CD4-positive, alpha-beta memory T cell (primary cell): ENCODE measurements around the gene ZNF726. TPM values are rescaled to one million over a fixed set of nuclear protein-coding genes. Genes with fewer than 3 reads are reported as not detected.

ENCODE experiments used
- CTCF ChIA-PET: fragments of 350-600 bp; sonication (Branson Sonifier 250); formaldehyde crosslinking; loops from one replicate; lab custom pipeline; 2021; ENCODE audit warnings: inconsistent platforms; ENCODE audit not compliant: partially characterized antibody; lab: Charles Lee
- POLR2A ChIA-PET: fragments of 350-600 bp; sonication (Branson Sonifier 250); formaldehyde crosslinking; loops from one replicate; lab custom pipeline; 2021; ENCODE audit not compliant: partially characterized antibody; lab: Charles Lee
- DNase-seq, 5 donors: peaks; one replicate each; pipeline versions ENCODE4 v3.0.0 to v3.0.0-alpha.2; 2020 to 2022; ENCODE audit warnings: mixed read lengths in 1 of 5
- H3K27ac ChIP-seq: one replicate; pipeline ENCODE4 v1.7.0; 2013; ENCODE audit warnings: low read depth, low read length
- H3K27me3 ChIP-seq: 2 replicates; pipeline ENCODE4 v1.7.0; 2013; ENCODE audit warnings: mild to moderate bottlenecking, low read length, moderate library complexity; ENCODE audit not compliant: insufficient read depth
- H3K36me3 ChIP-seq: 2 replicates; pipeline ENCODE4 v1.7.0; 2013; ENCODE audit warnings: mild to moderate bottlenecking, low read length, moderate library complexity; ENCODE audit not compliant: insufficient read depth
- H3K4me1 ChIP-seq: 2 replicates; pipeline ENCODE4 v1.7.0; 2013; ENCODE audit warnings: mild to moderate bottlenecking, low read length, moderate library complexity; ENCODE audit not compliant: insufficient read depth
- H3K4me3 ChIP-seq, 2 donors: one replicate each; pipeline ENCODE4 v1.7.0; 2013; ENCODE audit warnings: low read length in 2 of 2, mild to moderate bottlenecking in 1 of 2
- H3K9me3 ChIP-seq, 2 donors: one replicate each; pipeline ENCODE4 v1.7.0; 2013; ENCODE audit warnings: low read length in 2 of 2, control low read depth in 1 of 2; ENCODE audit not compliant: control insufficient read depth in 1 of 2
- H3K27ac Mint-ChIP-seq, 7 donors: one replicate each; pipeline ENCODE4 v1.8.0; 2020 to 2021; ENCODE audit warnings: mixed read lengths in 7 of 7, mild to moderate bottlenecking in 6 of 7, inconsistent platforms in 3 of 7, moderate library complexity in 3 of 7
- H3K27me3 Mint-ChIP-seq, 2 donors: one replicate each; pipeline ENCODE4 v1.8.0; 2020 to 2021; ENCODE audit warnings: mixed read lengths in 2 of 2
- H3K36me3 Mint-ChIP-seq, 2 donors: one replicate each; pipeline ENCODE4 v1.8.0; 2020 to 2021; ENCODE audit warnings: mixed read lengths in 2 of 2, inconsistent platforms in 1 of 2, mild to moderate bottlenecking in 1 of 2
- H3K4me1 Mint-ChIP-seq, 4 donors: one replicate each; pipeline ENCODE4 v1.8.0; 2020 to 2021; ENCODE audit warnings: mixed read lengths in 4 of 4, mild to moderate bottlenecking in 1 of 4
- H3K4me3 Mint-ChIP-seq, 8 donors: one replicate each; pipeline ENCODE4 v1.8.0; 2020 to 2021; ENCODE audit warnings: mixed read lengths in 8 of 8, mild to moderate bottlenecking in 7 of 8, moderate library complexity in 6 of 8, inconsistent platforms in 3 of 8
- H3K9me3 Mint-ChIP-seq, 8 donors: one replicate each; pipeline ENCODE4 v1.8.0; 2020 to 2021; ENCODE audit warnings: mixed read lengths in 8 of 8, mild to moderate bottlenecking in 5 of 8, inconsistent platforms in 3 of 8, moderate library complexity in 1 of 8
- intact Hi-C: fragments of 100-400 bp; cut with micrococcal nuclease; formaldehyde crosslinking; loops from one replicate; pipeline ENCODE4 v1.15.1; 2023
- polyA plus RNA-seq, 2 donors: library from polyadenylated mRNA; unstranded; fragments of 300-500 nt; fragmentation: Illumina TruSeq; gene quantifications; one replicate each; pipeline ENCODE4 v1.2.3, GENCODE V29; 2021
- total RNA-seq, 2 experiments: library from RNA; stranded (reverse); gene quantifications; one replicate each; pipeline ENCODE4 v1.2.3, GENCODE V29; 2021

The ZNF726 gene
- total and polyA plus RNA-seq, 4 experiments from 2014 or later = 1.1 to 3.3 (median 2.3) TPM

- H3K9me3 Mint-ChIP-seq = no peaks in the 10 kb centered on the region
- H3K27ac Mint-ChIP-seq = no peak overlapping the region
- no peaks in the 10 kb centered on the region for H3K4me1 Mint-ChIP-seq
- peaks cover 0 to under 1% of the 10 kb centered on the region in 2 donors for H3K27me3 Mint-ChIP-seq
- H3K4me3 ChIP-seq = no peak overlapping the region
- H3K36me3 ChIP-seq = no peaks in the 10 kb centered on the region
- no peaks in the 10 kb centered on the region for H3K4me1 ChIP-seq
- no peaks in the 10 kb centered on the region for H3K9me3 ChIP-seq
- no peak overlapping the region for H3K4me3 Mint-ChIP-seq
- intact Hi-C loops = no loop called here
- POLR2A ChIA-PET = no interaction called here
- no peak overlapping the region for H3K27ac ChIP-seq
- H3K27me3 ChIP-seq = no peaks in the 10 kb centered on the region
- CTCF ChIA-PET = no interaction called here
- no peak for DNase-seq
- no peaks in the 10 kb centered on the region for H3K36me3 Mint-ChIP-seq
These were observed 63.4 kb downstream of the ZNF726 start for GRCh38 chr19:23978068-23978467.

- intact Hi-C loops = no loop called here
- Mint-ChIP-seq H3K36me3 (no peaks in the 10 kb centered on the region), H3K27me3 (no peaks in the 10 kb centered on the region), H3K4me3 (no peak overlapping the region), H3K4me1 (no peaks in the 10 kb centered on the region), H3K9me3 (peaks cover 0 to 2% (median 0%) of the 10 kb centered on the region in 8 donors), H3K27ac (no peak overlapping the region)
- CTCF ChIA-PET = interaction anchor here (0.6 kb wide), 1 partner anchor 359 kb away, joined by 4 read pairs; no protein-coding TSS in a partner anchor
- no peaks in the 10 kb centered on the region for H3K4me1 ChIP-seq
- no peak for DNase-seq
- H3K36me3 ChIP-seq = no peaks in the 10 kb centered on the region
- no peaks in the 10 kb centered on the region for H3K9me3 ChIP-seq
- H3K27ac ChIP-seq = no peak overlapping the region
- POLR2A ChIA-PET = no interaction called here
- no peaks in the 10 kb centered on the region for H3K27me3 ChIP-seq
- H3K4me3 ChIP-seq = no peak overlapping the region
These were observed 66.1 kb downstream of the ZNF726 start for GRCh38 chr19:23980805-23981204.

GRCh38 chr19:23981863-23982262 lies 67.2 kb downstream of the ZNF726 start:
- Mint-ChIP-seq H3K9me3 (peaks cover 0 to 2% (median 0%) of the 10 kb centered on the region in 8 donors), H3K27ac (no peak overlapping the region), H3K36me3 (no peaks in the 10 kb centered on the region), H3K4me3 (no peak overlapping the region), H3K27me3 (no peaks in the 10 kb centered on the region), H3K4me1 (no peaks in the 10 kb centered on the region)
- Histone ChIP-seq H3K27ac (no peak overlapping the region), H3K4me1 (no peaks in the 10 kb centered on the region), H3K9me3 (no peaks in the 10 kb centered on the region), H3K36me3 (no peaks in the 10 kb centered on the region), H3K4me3 (no peak overlapping the region), H3K27me3 (no peaks in the 10 kb centered on the region)
- CTCF ChIA-PET = no interaction called here
- intact Hi-C loops = no loop called here
- DNase-seq = no peak
- POLR2A ChIA-PET = no interaction called here

DNA sequence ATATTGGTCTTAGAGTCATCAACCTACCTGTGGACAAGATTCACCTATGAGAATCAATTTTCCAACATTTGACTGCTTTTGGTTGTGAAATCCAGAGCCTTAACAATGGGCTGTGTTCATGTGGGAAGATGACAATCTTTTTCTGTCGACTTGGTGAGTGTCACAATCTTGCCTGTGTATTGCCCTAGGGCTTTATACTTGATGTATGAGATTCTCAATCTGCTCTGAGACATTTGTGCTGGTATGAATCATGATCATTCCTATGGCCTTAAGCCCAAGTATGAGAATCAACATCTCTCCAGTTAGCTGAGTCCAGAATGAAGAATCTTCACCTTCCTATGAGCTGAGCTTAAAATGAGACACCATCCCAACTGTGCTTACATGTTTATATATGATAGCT lies 68.7 kb downstream of the ZNF726 start:
- no peaks in the 10 kb centered on the region for H3K27me3 ChIP-seq
- POLR2A ChIA-PET = no interaction called here
- no peaks in the 10 kb centered on the region for H3K4me1 ChIP-seq
- H3K36me3 ChIP-seq = no peaks in the 10 kb centered on the region
- CTCF ChIA-PET = no interaction called here
- no peak for DNase-seq
- no peak overlapping the region for H3K27ac Mint-ChIP-seq
- no peaks in the 10 kb centered on the region for H3K27me3 Mint-ChIP-seq
- H3K9me3 Mint-ChIP-seq = peaks cover 0 to 2% (median 0%) of the 10 kb centered on the region in 8 donors
- H3K4me1 Mint-ChIP-seq = no peaks in the 10 kb centered on the region
- H3K27ac ChIP-seq = no peak overlapping the region
- H3K4me3 ChIP-seq = no peak overlapping the region
- intact Hi-C loops = no loop called here
- H3K36me3 Mint-ChIP-seq = no peaks in the 10 kb centered on the region
- no peaks in the 10 kb centered on the region for H3K9me3 ChIP-seq
- H3K4me3 Mint-ChIP-seq = no peak overlapping the region

Other genes starting within 250 kb of the ZNF726 start
- gene ZNF675, start 227.7 kb upstream of the ZNF726 start, total RNA-seq = 10 to 100 TPM; 34.3 to 36.9 TPM
- gene ZNF675, start 227.7 kb upstream of the ZNF726 start, polyA plus RNA-seq = 10 to 100 TPM; 16.6 to 21.8 TPM
- gene ZNF681, start 156.0 kb upstream of the ZNF726 start, total RNA-seq = 1 to 10 TPM; 8.0 to 8.3 TPM
- 1 to 10 TPM; 1.1 to 2.2 TPM for gene ZNF681, start 156.0 kb upstream of the ZNF726 start, polyA plus RNA-seq
- 10 to 100 TPM; 17.6 to 19.1 TPM for gene ZNF254, start 172.3 kb downstream of the ZNF726 start, total RNA-seq
- 1 to 10 TPM; 3.4 to 7.4 TPM for gene ZNF254, start 172.3 kb downstream of the ZNF726 start, polyA plus RNA-seq